Measurements from ENCODE around the gene ZNF775. TPM values are rescaled to one million over a fixed set of nuclear protein-coding genes. Genes with fewer than 3 reads are reported as not detected.

ZNF775 gene
- total RNA-seq, 2 donors from 2014 or later: 4.4 to 5.0 TPM

GRCh38 chr7:150425670-150426069 is 46.5 kb downstream of the ZNF775 start:
- no peak for DNase-seq (ENCODE audit: low spot score in 2 of 2)
- Mint-ChIP-seq H3K9me3 (peaks cover 0 to 5% of the 10 kb centered on the region in 2 donors), H3K27ac (no peak overlapping the region), H3K36me3 (no peaks in the 10 kb centered on the region)
- no peak for ATAC-seq

GRCh38 chr7:150428671-150429451 is 49.7 kb downstream of the ZNF775 start:
- DNase-seq (ENCODE audit: low spot score in 2 of 2): no peak
- Mint-ChIP-seq H3K27ac (no peak overlapping the region), H3K9me3 (peaks cover 0 to 5% of the 10 kb centered on the region in 2 donors), H3K36me3 (no peaks in the 10 kb centered on the region)
- ATAC-seq: peak; percentile 71 to 80

- no peak overlapping the region for H3K27ac Mint-ChIP-seq
- peaks cover 0 to 5% of the 10 kb centered on the region in 2 donors for H3K9me3 Mint-ChIP-seq
- DNase-seq (ENCODE audit: low spot score in 2 of 2) (no peak), ATAC-seq (no peak)
- no peaks in the 10 kb centered on the region for H3K36me3 Mint-ChIP-seq
Measured at GRCh38 chr7:150429699-150430098, 50.6 kb downstream of the ZNF775 start.

GRCh38 chr7:150430465-150431085 is 51.4 kb downstream of the ZNF775 start:
- Mint-ChIP-seq H3K9me3 (no peaks in the 10 kb centered on the region), H3K27ac (no peak overlapping the region), H3K36me3 (no peaks in the 10 kb centered on the region)
- ATAC-seq (no peak), DNase-seq (ENCODE audit: low spot score in 2 of 2) (no peak)

GRCh38 chr7:150431839-150432658 is 52.9 kb downstream of the ZNF775 start:
- no peak for DNase-seq (ENCODE audit: low spot score in 2 of 2)

GRCh38 chr7:150432915-150433892 is 54.1 kb downstream of the ZNF775 start:
- H3K27ac Mint-ChIP-seq: peak overlapping the region in 1 of 2 donors; percentile 15
- ATAC-seq (peak; percentile 28 to 75), DNase-seq (ENCODE audit: low spot score in 2 of 2) (no peak)
- no peaks in the 10 kb centered on the region for H3K9me3 Mint-ChIP-seq
- H3K36me3 Mint-ChIP-seq: no peaks in the 10 kb centered on the region

More at GRCh38 chr7:150431839-150432658, 52.9 kb downstream of the ZNF775 start:
- Mint-ChIP-seq H3K27ac (no peak overlapping the region), H3K9me3 (no peaks in the 10 kb centered on the region), H3K36me3 (no peaks in the 10 kb centered on the region)
- no peak for ATAC-seq

GRCh38 chr7:150434240-150434639 is 55.1 kb downstream of the ZNF775 start:
- DNase-seq (ENCODE audit: low spot score in 2 of 2): no peak
- no peak for ATAC-seq
- Mint-ChIP-seq H3K27ac (no peak overlapping the region), H3K36me3 (no peaks in the 10 kb centered on the region), H3K9me3 (no peaks in the 10 kb centered on the region)

- no peak for ATAC-seq
- H3K27ac Mint-ChIP-seq: no peak overlapping the region
- DNase-seq (ENCODE audit: low spot score in 2 of 2): no peak
- no peaks in the 10 kb centered on the region for H3K36me3 Mint-ChIP-seq
- no peaks in the 10 kb centered on the region for H3K9me3 Mint-ChIP-seq
Measured at GRCh38 chr7:150435047-150435389, 55.9 kb downstream of the ZNF775 start.

- no peaks in the 10 kb centered on the region for H3K36me3 Mint-ChIP-seq
- H3K27ac Mint-ChIP-seq: no peak overlapping the region
- DNase-seq (ENCODE audit: low spot score in 2 of 2) (no peak), ATAC-seq (no peak)
- H3K9me3 Mint-ChIP-seq: no peaks in the 10 kb centered on the region
Measured at GRCh38 chr7:150435390-150436073, 56.4 kb downstream of the ZNF775 start.

GRCh38 chr7:150439967-150440366 is 60.8 kb downstream of the ZNF775 start:
- H3K27ac Mint-ChIP-seq: peak overlapping the region in 1 of 2 donors; percentile 5
- DNase-seq (ENCODE audit: low spot score in 2 of 2) (no peak), ATAC-seq (peak; percentile 82 to 89)
- peaks cover 12 to 16% of the 10 kb centered on the region in 2 donors for H3K36me3 Mint-ChIP-seq
- H3K9me3 Mint-ChIP-seq: peaks cover 13 to 16% of the 10 kb centered on the region in 2 donors

GRCh38 chr7:150441524-150441923 is 62.4 kb downstream of the ZNF775 start:
- Mint-ChIP-seq H3K27ac (no peak overlapping the region), H3K36me3 (peaks cover 12 to 16% of the 10 kb centered on the region in 2 donors), H3K9me3 (peaks cover 13 to 16% of the 10 kb centered on the region in 2 donors)
- ATAC-seq (no peak), DNase-seq (ENCODE audit: low spot score in 2 of 2) (no peak)

GRCh38 chr7:150442811-150443210 is 63.7 kb downstream of the ZNF775 start:
- Mint-ChIP-seq H3K36me3 (peaks cover 12 to 16% of the 10 kb centered on the region in 2 donors), H3K9me3 (peaks cover 13 to 16% of the 10 kb centered on the region in 2 donors), H3K27ac (no peak overlapping the region)
- no peak for ATAC-seq
- DNase-seq (ENCODE audit: low spot score in 2 of 2): no peak

GRCh38 chr7:150443793-150444540 is 64.8 kb downstream of the ZNF775 start:
- Mint-ChIP-seq H3K27ac (no peak overlapping the region), H3K9me3 (peaks cover 13 to 16% of the 10 kb centered on the region in 2 donors), H3K36me3 (peaks cover 12 to 16% of the 10 kb centered on the region in 2 donors)
- ATAC-seq (no peak), DNase-seq (ENCODE audit: low spot score in 2 of 2) (no peak)

GRCh38 chr7:150444674-150445365 is 65.7 kb downstream of the ZNF775 start:
- H3K36me3 Mint-ChIP-seq: peaks cover 12 to 16% of the 10 kb centered on the region in 2 donors
- H3K27ac Mint-ChIP-seq: no peak overlapping the region
- ATAC-seq (no peak), DNase-seq (ENCODE audit: low spot score in 2 of 2) (no peak)
- H3K9me3 Mint-ChIP-seq: peaks cover 13 to 16% of the 10 kb centered on the region in 2 donors

Data from activated naive CD4-positive, alpha-beta T cell treated with anti-CD3 and anti-CD28 coated beads, Interleukin-2, amount 50 U/mL, for 72 hours (primary cell).